ENCODE measurements around the gene CCNL1. TPM values are rescaled to one million over a fixed set of nuclear protein-coding genes. Genes with fewer than 3 reads are reported as not detected.
"Not testable (repeated sequence)": the region's sequence is repeated elsewhere in the genome, so short reads cannot be mapped to it uniquely, and the experiment has no call there.

Gene CCNL1
- 100 to 1,000 TPM; 163 to 215 TPM for total RNA-seq

- Mint-ChIP-seq H3K4me1 (peaks cover 37% of the 10 kb centered on the region), H3K27ac (peak within 1 kb of the TSS; percentile 97), H3K27me3 (no peaks in the 10 kb centered on the region), H3K36me3 (ENCODE audit: low read depth) (peaks cover 56% of the 10 kb centered on the region), H3K9me3 (ENCODE audit: low read depth) (no peaks in the 10 kb centered on the region), H3K4me3 (peak within 1 kb of the TSS; percentile 84)
- CTCF ChIA-PET, result interaction anchor here (0.7 to 5.9 kb wide), 13 partner anchors 9 to 1010 kb away, joined by 3 to 47 read pairs (median 5); no protein-coding TSS in a partner anchor
- peak; percentile 79 for ATAC-seq
- DNase-seq, result peak; percentile 97
- intact Hi-C loops (cut with DNase I, micrococcal nuclease), result loop anchor here (1.0 to 10.0 kb wide), 13 partner anchors 12 to 1306 kb away; partner anchors contain the start of genes SLC33A1 (in 2 of the 2), SSR3 (in 2 of the 2), TIPARP (in 2 of the 2) and GMPS (in 1 of the 2)
- POLR2A ChIA-PET, result interaction anchor here (0.6 to 3.4 kb wide), 7 partner anchors 11 to 1290 kb away, joined by 3 to 127 read pairs (median 4); partner anchors contain the start of gene SSR3
These were observed at the start of gene CCNL1 for GRCh38 chr3:157159762-157160657. Gene CCNL1 (minus strand): TSS chr3:157160147. CDS start chr3:157160094, 53 bp downstream.

GRCh38 chr3:157204880-157205279 is 44.9 kb upstream of the CCNL1 start:
- no peak for ATAC-seq
- DNase-seq, result no peak
- ChIA-PET CTCF (interaction anchor here (0.9 to 1.5 kb wide), 4 partner anchors 28 to 368 kb away, joined by 3 to 6 read pairs (median 4); no protein-coding TSS in a partner anchor), POLR2A (interaction anchor here (0.9 kb wide), 1 partner anchor 44 kb away, joined by 3 read pairs; no protein-coding TSS in a partner anchor)
- H3K27me3 Mint-ChIP-seq, result no peaks in the 10 kb centered on the region
- no peaks in the 10 kb centered on the region for H3K4me1 Mint-ChIP-seq
- no peaks in the 10 kb centered on the region for H3K9me3 Mint-ChIP-seq (ENCODE audit: low read depth)
- H3K27ac Mint-ChIP-seq, result no peak overlapping the region
- intact Hi-C loops (cut with DNase I, micrococcal nuclease), result loop anchor here (1.0 to 10.0 kb wide), 3 partner anchors 34 to 290 kb away; no protein-coding TSS in a partner anchor
- no peaks in the 10 kb centered on the region for H3K36me3 Mint-ChIP-seq (ENCODE audit: low read depth)
- H3K4me3 Mint-ChIP-seq, result no peak overlapping the region

GRCh38 chr3:157204431-157204830 is 44.5 kb upstream of the CCNL1 start:
- no peaks in the 10 kb centered on the region for H3K9me3 Mint-ChIP-seq (ENCODE audit: low read depth)
- ChIA-PET POLR2A (interaction anchor here (0.9 kb wide), 1 partner anchor 44 kb away, joined by 3 read pairs; no protein-coding TSS in a partner anchor), CTCF (interaction anchor here (0.7 to 1.5 kb wide), 5 partner anchors 28 to 368 kb away, joined by 3 to 6 read pairs (median 3); no protein-coding TSS in a partner anchor)
- no peaks in the 10 kb centered on the region for H3K27me3 Mint-ChIP-seq
- no peaks in the 10 kb centered on the region for H3K36me3 Mint-ChIP-seq (ENCODE audit: low read depth)
- ATAC-seq (no peak), DNase-seq (no peak)
- no peak overlapping the region for H3K4me3 Mint-ChIP-seq
- H3K27ac Mint-ChIP-seq, result no peak overlapping the region
- H3K4me1 Mint-ChIP-seq, result no peaks in the 10 kb centered on the region
- intact Hi-C loops (cut with DNase I, micrococcal nuclease), result loop anchor here (1.0 to 10.0 kb wide), 3 partner anchors 35 to 290 kb away; no protein-coding TSS in a partner anchor

GRCh38 chr3:157201648-157202278 is 41.8 kb upstream of the CCNL1 start:
- no peak for DNase-seq
- intact Hi-C loops (cut with DNase I, micrococcal nuclease), result loop anchor here (2.0 to 10.0 kb wide), 3 partner anchors 43 to 293 kb away; no protein-coding TSS in a partner anchor
- Mint-ChIP-seq H3K27ac (no peak overlapping the region), H3K4me1 (no peaks in the 10 kb centered on the region), H3K36me3 (ENCODE audit: low read depth) (no peaks in the 10 kb centered on the region), H3K27me3 (no peaks in the 10 kb centered on the region), H3K4me3 (no peak overlapping the region), H3K9me3 (ENCODE audit: low read depth) (peaks cover 5% of the 10 kb centered on the region)
- POLR2A ChIA-PET, result interaction anchor here (0.6 kb wide), 1 partner anchor 110 kb away, joined by 3 read pairs; no protein-coding TSS in a partner anchor
- CTCF ChIA-PET, result interaction anchor here (0.5 to 1.8 kb wide), 12 partner anchors 8 to 1051 kb away, joined by 3 to 17 read pairs (median 4); partner anchors contain the start of gene CCNL1
- ATAC-seq, result no peak

GRCh38 chr3:157199841-157200240 is 39.9 kb upstream of the CCNL1 start:
- no peaks in the 10 kb centered on the region for H3K27me3 Mint-ChIP-seq
- no peak overlapping the region for H3K4me3 Mint-ChIP-seq
- peaks cover 19% of the 10 kb centered on the region for H3K9me3 Mint-ChIP-seq (ENCODE audit: low read depth)
- peaks cover 4% of the 10 kb centered on the region for H3K36me3 Mint-ChIP-seq (ENCODE audit: low read depth)
- POLR2A ChIA-PET, result no interaction called here
- H3K4me1 Mint-ChIP-seq, result no peaks in the 10 kb centered on the region
- CTCF ChIA-PET, result no interaction called here
- intact Hi-C loops (cut with DNase I, micrococcal nuclease), result loop anchor here (2.0 to 10.0 kb wide), 3 partner anchors 41 to 295 kb away; no protein-coding TSS in a partner anchor
- H3K27ac Mint-ChIP-seq, result no peak overlapping the region
- DNase-seq (no peak), ATAC-seq (no peak)

DNA sequence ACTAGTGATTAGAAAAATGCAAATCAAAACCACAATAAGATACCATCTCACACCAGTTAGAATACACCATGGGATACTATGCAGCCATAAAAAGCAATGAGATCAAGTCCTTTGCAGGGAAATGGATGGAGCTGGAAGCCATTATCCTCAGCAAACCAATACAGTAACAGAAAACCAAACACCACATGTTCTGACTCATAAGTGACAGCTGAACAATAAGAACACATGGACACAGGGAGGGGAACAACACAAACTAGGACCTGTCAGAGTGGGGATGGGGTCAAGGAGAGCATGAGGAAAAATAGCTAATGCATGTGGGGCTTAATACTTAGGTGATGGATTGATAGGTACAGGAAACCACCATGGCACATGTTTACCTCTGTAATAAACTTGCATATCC is 36.0 kb upstream of the CCNL1 start:
- Mint-ChIP-seq H3K4me1 (no peaks in the 10 kb centered on the region), H3K36me3 (ENCODE audit: low read depth) (peaks cover 28% of the 10 kb centered on the region), H3K27me3 (no peaks in the 10 kb centered on the region), H3K4me3 (no peak overlapping the region), H3K27ac (no peak overlapping the region), H3K9me3 (ENCODE audit: low read depth) (peaks cover 36% of the 10 kb centered on the region)
- intact Hi-C loops (cut with DNase I, micrococcal nuclease), result no loop called here
- ATAC-seq (no peak), DNase-seq (no peak)
- CTCF ChIA-PET, result no interaction called here
- POLR2A ChIA-PET, result no interaction called here

DNA sequence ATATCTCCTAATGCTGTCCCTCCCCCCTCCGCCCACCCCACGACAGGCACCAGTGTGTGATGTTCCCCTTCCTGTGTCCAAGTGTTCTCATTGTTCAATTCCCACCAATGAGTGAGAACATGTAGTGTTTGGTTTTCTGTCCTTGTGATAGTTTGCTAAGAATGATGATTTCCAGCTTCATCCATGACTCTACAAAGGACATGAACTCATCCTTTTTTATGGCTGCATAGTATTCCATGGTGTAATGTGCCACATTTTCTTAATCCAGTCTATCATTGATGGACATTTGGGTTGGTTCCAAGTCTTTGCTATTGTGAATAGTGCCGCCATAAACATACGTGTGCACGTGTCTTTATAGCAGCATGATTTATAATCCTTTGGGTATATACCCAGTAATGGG is 31.2 kb upstream of the CCNL1 start:
- H3K27me3 Mint-ChIP-seq; intact Hi-C loops (cut with DNase I, micrococcal nuclease); CTCF ChIA-PET; DNase-seq; H3K4me3 Mint-ChIP-seq; ATAC-seq; H3K27ac Mint-ChIP-seq; H3K4me1 Mint-ChIP-seq; POLR2A ChIA-PET: not testable (repeated sequence)
- H3K9me3 Mint-ChIP-seq (ENCODE audit: low read depth), result peaks cover 65% of the 10 kb centered on the region
- H3K36me3 Mint-ChIP-seq (ENCODE audit: low read depth), result peaks cover 41% of the 10 kb centered on the region

DNA sequence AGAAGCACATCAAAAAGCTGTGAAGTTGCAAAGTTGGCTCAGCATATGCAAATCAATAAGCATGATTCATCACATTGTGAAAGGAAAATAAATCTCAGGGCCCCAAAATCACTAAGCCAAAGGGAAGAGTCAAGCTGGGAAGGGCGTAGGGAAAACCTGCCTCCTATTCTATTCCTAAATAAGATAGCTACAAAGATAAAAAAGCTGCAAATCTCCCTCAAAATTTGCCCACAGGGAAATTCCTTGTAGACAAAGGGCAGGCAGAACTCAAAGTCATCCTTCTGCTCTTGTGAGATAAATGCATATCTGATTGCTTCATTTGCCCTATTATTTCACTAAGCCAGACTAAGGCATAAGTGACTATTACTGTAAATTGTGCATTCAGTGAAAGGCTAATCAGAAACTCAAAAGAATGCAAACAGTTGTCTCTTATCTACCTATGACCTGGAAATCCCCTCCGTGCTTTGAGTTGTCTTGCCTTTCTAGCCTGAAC is 30.5 kb upstream of the CCNL1 start:
- Mint-ChIP-seq H3K27ac (no peak overlapping the region), H3K4me1 (peaks cover 2% of the 10 kb centered on the region), H3K36me3 (ENCODE audit: low read depth) (peaks cover 45% of the 10 kb centered on the region), H3K4me3 (no peak overlapping the region), H3K27me3 (no peaks in the 10 kb centered on the region), H3K9me3 (ENCODE audit: low read depth) (peaks cover 65% of the 10 kb centered on the region)
- intact Hi-C loops (cut with DNase I, micrococcal nuclease), result no loop called here
- ChIA-PET POLR2A (no interaction called here), CTCF (interaction anchor here (1.2 to 1.8 kb wide), 2 partner anchors 12 to 15 kb away, joined by 4 to 7 read pairs; no protein-coding TSS in a partner anchor)
- DNase-seq (no peak), ATAC-seq (no peak)

GRCh38 chr3:157188391-157188790 is 28.4 kb upstream of the CCNL1 start:
- peaks cover 2% of the 10 kb centered on the region for H3K4me1 Mint-ChIP-seq
- H3K4me3 Mint-ChIP-seq, result no peak overlapping the region
- POLR2A ChIA-PET, result no interaction called here
- H3K27ac Mint-ChIP-seq, result no peak overlapping the region
- DNase-seq (no peak), ATAC-seq (no peak)
- intact Hi-C loops (cut with DNase I, micrococcal nuclease), result no loop called here
- CTCF ChIA-PET, result no interaction called here
- H3K36me3 Mint-ChIP-seq (ENCODE audit: low read depth), result peaks cover 48% of the 10 kb centered on the region
- H3K27me3 Mint-ChIP-seq, result no peaks in the 10 kb centered on the region
- H3K9me3 Mint-ChIP-seq (ENCODE audit: low read depth), result peaks cover 65% of the 10 kb centered on the region

DNA sequence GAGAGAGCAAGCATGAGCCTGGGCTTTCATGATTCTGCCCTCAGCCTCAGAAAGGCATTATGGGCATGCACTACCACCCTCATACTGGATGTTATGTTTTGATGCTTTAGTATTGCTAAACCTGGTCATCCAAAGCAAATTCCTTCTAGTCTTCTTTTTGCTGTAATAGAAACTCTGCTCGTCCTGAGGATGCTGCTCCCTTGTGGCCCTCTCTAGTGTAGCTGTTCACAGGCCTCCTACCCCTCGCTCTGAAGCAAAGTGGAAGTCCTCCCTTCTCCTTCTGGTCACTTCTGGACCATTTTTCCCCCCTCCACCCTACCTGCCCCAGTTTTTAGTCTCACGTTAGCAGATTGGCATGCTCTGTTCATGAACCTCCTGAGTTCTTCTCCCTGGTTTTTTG is 22.9 kb upstream of the CCNL1 start:
- Mint-ChIP-seq H3K4me3 (no peak overlapping the region), H3K27ac (no peak overlapping the region), H3K4me1 (no peaks in the 10 kb centered on the region), H3K27me3 (no peaks in the 10 kb centered on the region), H3K36me3 (ENCODE audit: low read depth) (peaks cover 70% of the 10 kb centered on the region), H3K9me3 (ENCODE audit: low read depth) (peaks cover 44% of the 10 kb centered on the region)
- no peak for ATAC-seq
- intact Hi-C loops (cut with DNase I, micrococcal nuclease), result no loop called here
- POLR2A ChIA-PET, result no interaction called here
- DNase-seq, result no peak
- CTCF ChIA-PET, result no interaction called here

DNA sequence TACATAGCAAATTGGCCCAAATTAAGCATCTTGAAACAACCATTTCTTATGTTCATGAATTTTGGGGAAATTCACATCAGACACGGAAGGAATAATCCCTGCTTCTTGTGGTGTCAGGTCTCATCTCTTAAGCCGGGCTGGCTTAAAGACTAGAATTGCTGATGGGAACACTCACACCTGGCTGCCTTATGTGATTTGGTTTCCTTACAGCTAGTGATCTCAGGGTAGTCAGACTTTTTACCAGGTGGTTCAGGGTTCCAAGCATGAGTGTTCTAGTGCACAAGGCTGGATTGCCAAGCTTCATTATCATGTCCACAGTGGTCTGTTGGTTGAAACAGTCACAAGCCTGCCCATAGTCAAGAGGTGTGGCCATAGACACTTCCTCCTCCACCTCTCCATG is 20.3 kb upstream of the CCNL1 start:
- no peak for ATAC-seq
- intact Hi-C loops (cut with DNase I, micrococcal nuclease), result no loop called here
- no peak for DNase-seq
- peaks cover 15% of the 10 kb centered on the region for H3K4me1 Mint-ChIP-seq
- peaks cover 23% of the 10 kb centered on the region for H3K9me3 Mint-ChIP-seq (ENCODE audit: low read depth)
- H3K27me3 Mint-ChIP-seq, result no peaks in the 10 kb centered on the region
- CTCF ChIA-PET, result no interaction called here
- POLR2A ChIA-PET, result interaction anchor here (0.6 kb wide), 1 partner anchor 24 kb away, joined by 3 read pairs; no protein-coding TSS in a partner anchor
- no peak overlapping the region for H3K27ac Mint-ChIP-seq
- no peak overlapping the region for H3K4me3 Mint-ChIP-seq
- peaks cover 63% of the 10 kb centered on the region for H3K36me3 Mint-ChIP-seq (ENCODE audit: low read depth)

All from activated CD4-positive, alpha-beta T cell treated with anti-CD3 and anti-CD28 coated beads for 36 hours (primary cell).